ENCODE results near the gene BYSL. TPM values are rescaled to one million over a fixed set of nuclear protein-coding genes. Genes with fewer than 3 reads are reported as not detected.
A peak's percentile ranks its signal among the peaks of the same experiment; 100 is the strongest.

BYSL gene
- polyA plus RNA-seq, 2 donors, result 6.0 to 14.2 TPM

DNA sequence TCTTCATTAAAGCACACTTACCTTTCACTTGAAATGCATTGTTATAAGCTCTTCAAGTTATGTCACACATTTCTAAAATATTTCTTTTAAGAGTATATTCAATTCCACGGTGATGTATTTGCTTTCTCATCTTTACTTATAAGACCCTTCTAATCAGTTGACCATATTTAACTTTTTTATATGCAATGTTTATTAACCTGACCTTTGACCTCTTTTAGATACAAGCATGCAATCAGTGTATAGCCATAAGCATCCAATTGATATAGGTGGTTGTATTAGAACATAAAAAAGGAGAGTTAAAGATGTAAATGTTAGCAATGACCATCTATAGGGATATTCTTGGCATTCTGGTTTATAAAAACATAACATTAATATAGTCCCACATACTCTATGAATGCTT is 35.4 kb upstream of the BYSL start:
- WGBS, 2 donors, result 96 to 97% methylated on average over 1 of the region's 1 CpG
- Histone ChIP-seq H3K36me3 (ENCODE audit: control insufficient read depth in 2 of 2, insufficient read depth in 2 of 2, low read length in 1 of 2) (no peaks in the 10 kb centered on the region), H3K4me3 (ENCODE audit: low read depth in 1 of 2, low read length in 2 of 2) (no peak overlapping the region), H3K27me3 (ENCODE audit: control insufficient read depth in 1 of 2, insufficient read depth in 2 of 2, low read length in 2 of 2) (no peaks in the 10 kb centered on the region), H3K4me1 (ENCODE audit: control insufficient read depth in 2 of 2, insufficient read depth in 2 of 2, low read length in 1 of 2) (no peaks in the 10 kb centered on the region), H3K27ac (ENCODE audit: low read depth in 2 of 2, low read length in 1 of 2) (no peak overlapping the region), H3K9me3 (ENCODE audit: control insufficient read depth in 2 of 2, insufficient read depth in 1 of 2, low read depth in 1 of 2, low read length in 1 of 2) (no peaks in the 10 kb centered on the region)

DNA sequence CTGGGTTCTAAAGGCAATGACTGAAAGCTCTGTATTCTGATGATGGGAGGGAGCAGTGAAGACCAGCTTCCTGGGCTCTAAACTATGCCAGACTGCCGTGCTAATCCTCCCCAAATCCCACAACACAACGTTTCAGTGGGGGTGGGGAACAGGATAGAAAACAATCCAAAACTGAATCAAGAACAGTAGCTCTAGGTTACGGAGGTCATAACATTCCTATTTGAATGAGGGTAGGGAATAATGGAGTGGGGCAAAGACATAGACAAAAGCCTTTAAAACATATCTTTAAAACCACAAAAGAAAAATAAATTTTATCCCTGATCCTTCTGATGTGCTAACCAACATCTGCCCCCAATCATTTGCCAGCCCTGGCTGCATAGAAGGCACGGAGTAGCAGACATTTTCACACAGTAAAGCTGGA is 34.0 kb upstream of the BYSL start:
- no peaks in the 10 kb centered on the region for H3K9me3 ChIP-seq (ENCODE audit: control insufficient read depth in 2 of 2, insufficient read depth in 1 of 2, low read depth in 1 of 2, low read length in 1 of 2)
- no peak overlapping the region for H3K27ac ChIP-seq (ENCODE audit: low read depth in 2 of 2, low read length in 1 of 2)
- no peaks in the 10 kb centered on the region for H3K4me1 ChIP-seq (ENCODE audit: control insufficient read depth in 2 of 2, insufficient read depth in 2 of 2, low read length in 1 of 2)
- no peaks in the 10 kb centered on the region for H3K27me3 ChIP-seq (ENCODE audit: control insufficient read depth in 1 of 2, insufficient read depth in 2 of 2, low read length in 2 of 2)
- WGBS, 2 donors, result 64 to 67% methylated on average over 4 of the region's 4 CpGs
- no peak overlapping the region for H3K4me3 ChIP-seq (ENCODE audit: low read depth in 1 of 2, low read length in 2 of 2)
- no peaks in the 10 kb centered on the region for H3K36me3 ChIP-seq (ENCODE audit: control insufficient read depth in 2 of 2, insufficient read depth in 2 of 2, low read length in 1 of 2)

- Histone ChIP-seq H3K9me3 (ENCODE audit: control insufficient read depth in 2 of 2, insufficient read depth in 1 of 2, low read depth in 1 of 2, low read length in 1 of 2) (no peaks in the 10 kb centered on the region), H3K27ac (ENCODE audit: low read depth in 2 of 2, low read length in 1 of 2) (no peak overlapping the region), H3K4me3 (ENCODE audit: low read depth in 1 of 2, low read length in 2 of 2) (no peak overlapping the region), H3K36me3 (ENCODE audit: control insufficient read depth in 2 of 2, insufficient read depth in 2 of 2, low read length in 1 of 2) (no peaks in the 10 kb centered on the region), H3K27me3 (ENCODE audit: control insufficient read depth in 1 of 2, insufficient read depth in 2 of 2, low read length in 2 of 2) (no peaks in the 10 kb centered on the region), H3K4me1 (ENCODE audit: control insufficient read depth in 2 of 2, insufficient read depth in 2 of 2, low read length in 1 of 2) (peaks cover 0 to 6% of the 10 kb centered on the region in 2 donors)
- WGBS, 2 donors, result 80 to 83% methylated on average over 4 of the region's 4 CpGs
Measured at GRCh38 chr6:41892921-41893564, 28.3 kb upstream of the BYSL start.

- peaks cover 0 to 6% of the 10 kb centered on the region in 2 donors for H3K4me1 ChIP-seq (ENCODE audit: control insufficient read depth in 2 of 2, insufficient read depth in 2 of 2, low read length in 1 of 2)
- no peaks in the 10 kb centered on the region for H3K27me3 ChIP-seq (ENCODE audit: control insufficient read depth in 1 of 2, insufficient read depth in 2 of 2, low read length in 2 of 2)
- WGBS, 2 donors, result 2 to 3% methylated on average over 48 to 56 of the region's 56 CpGs
- H3K9me3 ChIP-seq (ENCODE audit: control insufficient read depth in 2 of 2, insufficient read depth in 1 of 2, low read depth in 1 of 2, low read length in 1 of 2), result no peaks in the 10 kb centered on the region
- peak overlapping the region; percentile 75 to 78 for H3K4me3 ChIP-seq (ENCODE audit: low read depth in 1 of 2, low read length in 2 of 2)
- H3K36me3 ChIP-seq (ENCODE audit: control insufficient read depth in 2 of 2, insufficient read depth in 2 of 2, low read length in 1 of 2), result no peaks in the 10 kb centered on the region
- peak overlapping the region; percentile 9 to 60 for H3K27ac ChIP-seq (ENCODE audit: low read depth in 2 of 2, low read length in 1 of 2)
Measured at GRCh38 chr6:41894366-41895299, 26.7 kb upstream of the BYSL start.

DNA sequence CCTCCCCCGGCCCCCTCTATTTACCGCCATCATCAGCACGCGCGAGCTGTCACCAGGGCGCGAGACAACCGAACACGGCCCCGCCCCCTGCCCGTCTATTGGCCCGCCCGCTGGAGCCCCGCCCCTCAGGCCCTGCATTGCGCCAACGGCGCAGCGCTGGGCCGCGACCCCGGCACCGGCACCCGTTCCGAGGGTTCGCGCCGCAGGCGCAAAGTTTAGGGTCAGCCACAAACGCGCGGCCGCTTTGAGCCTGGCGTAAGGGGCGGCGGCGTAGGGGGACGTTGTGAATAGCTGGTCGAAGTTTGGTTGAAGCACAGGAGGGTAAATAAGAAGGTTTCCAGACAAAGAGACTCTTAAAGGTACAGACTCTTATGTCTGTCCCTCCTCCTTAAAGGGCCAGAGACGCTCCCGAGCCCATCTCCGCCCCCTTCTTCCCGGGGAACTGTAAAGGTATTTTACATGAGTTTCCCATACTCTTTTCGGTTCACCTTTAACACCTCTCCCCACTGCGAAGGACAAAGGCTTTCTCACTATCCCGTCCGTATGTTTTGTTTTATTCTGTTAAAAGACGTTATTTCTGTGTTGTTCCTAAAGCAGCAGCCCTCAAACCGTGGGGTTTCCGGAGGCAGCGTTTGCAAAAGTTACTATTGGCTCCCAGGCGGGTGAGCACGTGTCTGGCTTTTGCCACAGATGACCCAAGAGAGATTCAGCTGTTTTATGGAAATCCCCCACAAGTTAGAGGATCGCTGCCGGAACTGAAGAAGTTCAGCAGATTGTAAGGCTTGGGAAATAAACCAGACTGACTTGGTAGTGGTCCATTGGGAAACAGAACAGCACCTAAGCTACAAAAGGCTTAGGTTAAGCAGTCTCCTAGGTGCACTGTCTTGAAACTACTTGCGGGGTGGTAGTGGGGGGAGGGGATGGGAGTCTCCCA is 25.7 kb upstream of the BYSL start, which contains the start of gene USP49:
Gene USP49 (minus strand): TSS at position 76 of the 934 bp plus-strand sequence. CDS start 88,392 bp downstream, outside the sequence.
- Histone ChIP-seq H3K9me3 (ENCODE audit: control insufficient read depth in 2 of 2, insufficient read depth in 1 of 2, low read depth in 1 of 2, low read length in 1 of 2) (no peaks in the 10 kb centered on the region), H3K4me1 (ENCODE audit: control insufficient read depth in 2 of 2, insufficient read depth in 2 of 2, low read length in 1 of 2) (peaks cover 0 to 6% of the 10 kb centered on the region in 2 donors), H3K4me3 (ENCODE audit: low read depth in 1 of 2, low read length in 2 of 2) (peak within 1 kb of the TSS; percentile 75 to 78), H3K27ac (ENCODE audit: low read depth in 2 of 2, low read length in 1 of 2) (peak within 1 kb of the TSS; percentile 60 to 76), H3K27me3 (ENCODE audit: control insufficient read depth in 1 of 2, insufficient read depth in 2 of 2, low read length in 2 of 2) (no peaks in the 10 kb centered on the region), H3K36me3 (ENCODE audit: control insufficient read depth in 2 of 2, insufficient read depth in 2 of 2, low read length in 1 of 2) (peaks cover 0 to 2% of the 10 kb centered on the region in 2 donors)
- 0 to 1% methylated on average over 55 of the region's 55 CpGs for WGBS, 2 donors

- no peak overlapping the region for H3K27ac ChIP-seq (ENCODE audit: low read depth in 2 of 2, low read length in 1 of 2)
- peak overlapping the region in 1 of 2 donors; percentile 75 for H3K4me3 ChIP-seq (ENCODE audit: low read depth in 1 of 2, low read length in 2 of 2)
- H3K27me3 ChIP-seq (ENCODE audit: control insufficient read depth in 1 of 2, insufficient read depth in 2 of 2, low read length in 2 of 2), result no peaks in the 10 kb centered on the region
- WGBS, 2 donors, result 57 to 60% methylated on average over 3 of the region's 3 CpGs
- no peaks in the 10 kb centered on the region for H3K9me3 ChIP-seq (ENCODE audit: control insufficient read depth in 2 of 2, insufficient read depth in 1 of 2, low read depth in 1 of 2, low read length in 1 of 2)
- H3K4me1 ChIP-seq (ENCODE audit: control insufficient read depth in 2 of 2, insufficient read depth in 2 of 2, low read length in 1 of 2), result peaks cover 0 to 6% of the 10 kb centered on the region in 2 donors
- H3K36me3 ChIP-seq (ENCODE audit: control insufficient read depth in 2 of 2, insufficient read depth in 2 of 2, low read length in 1 of 2), result peaks cover 0 to 2% of the 10 kb centered on the region in 2 donors
Measured at GRCh38 chr6:41896281-41896680, 25.0 kb upstream of the BYSL start.

GRCh38 chr6:41900861-41901260 is 20.4 kb upstream of the BYSL start:
- Histone ChIP-seq H3K27me3 (ENCODE audit: control insufficient read depth in 1 of 2, insufficient read depth in 2 of 2, low read length in 2 of 2) (no peaks in the 10 kb centered on the region), H3K4me3 (ENCODE audit: low read depth in 1 of 2, low read length in 2 of 2) (no peak overlapping the region), H3K4me1 (ENCODE audit: control insufficient read depth in 2 of 2, insufficient read depth in 2 of 2, low read length in 1 of 2) (no peaks in the 10 kb centered on the region), H3K36me3 (ENCODE audit: control insufficient read depth in 2 of 2, insufficient read depth in 2 of 2, low read length in 1 of 2) (peaks cover 0 to 2% of the 10 kb centered on the region in 2 donors), H3K9me3 (ENCODE audit: control insufficient read depth in 2 of 2, insufficient read depth in 1 of 2, low read depth in 1 of 2, low read length in 1 of 2) (no peaks in the 10 kb centered on the region), H3K27ac (ENCODE audit: low read depth in 2 of 2, low read length in 1 of 2) (no peak overlapping the region)
- 78 to 87% methylated on average over 1 of the region's 1 CpG for WGBS, 2 donors

DNA sequence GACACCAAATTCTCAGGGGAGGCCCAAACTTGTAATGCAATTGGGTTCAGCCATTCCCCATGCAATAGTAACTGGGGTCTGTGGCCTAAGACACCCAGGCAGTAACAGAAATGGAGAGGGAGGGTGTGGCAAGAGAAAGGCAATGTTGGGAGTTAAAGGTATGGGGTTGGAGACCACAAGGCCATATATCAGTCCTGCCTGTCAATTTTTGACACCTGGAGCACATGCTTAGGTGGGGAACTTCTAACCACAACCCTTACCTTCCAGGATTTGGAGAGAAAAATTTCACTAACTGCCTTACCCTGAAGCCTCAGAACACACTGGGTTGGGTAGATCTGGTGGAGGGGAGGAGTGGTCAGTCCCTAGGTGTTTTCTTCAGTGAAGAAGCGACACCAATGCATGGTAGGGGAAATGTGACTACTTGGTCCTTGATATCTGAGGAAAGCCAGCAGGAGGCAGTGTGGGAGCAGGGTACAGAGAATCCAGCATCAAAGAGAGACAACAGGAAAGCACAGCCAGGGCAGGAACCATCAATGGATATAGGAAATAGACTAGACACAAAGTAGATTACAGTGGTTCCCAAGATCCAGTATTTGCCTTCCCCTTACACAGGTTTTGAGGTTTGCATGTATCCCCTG is 19.3 kb upstream of the BYSL start:
- no peak overlapping the region for H3K4me3 ChIP-seq (ENCODE audit: low read depth in 1 of 2, low read length in 2 of 2)
- peaks cover 5 to 7% of the 10 kb centered on the region in 2 donors for H3K36me3 ChIP-seq (ENCODE audit: control insufficient read depth in 2 of 2, insufficient read depth in 2 of 2, low read length in 1 of 2)
- H3K27ac ChIP-seq (ENCODE audit: low read depth in 2 of 2, low read length in 1 of 2), result no peak overlapping the region
- no peaks in the 10 kb centered on the region for H3K27me3 ChIP-seq (ENCODE audit: control insufficient read depth in 1 of 2, insufficient read depth in 2 of 2, low read length in 2 of 2)
- 88 to 99% methylated on average over 1 of the region's 1 CpG for WGBS, 2 donors
- no peaks in the 10 kb centered on the region for H3K9me3 ChIP-seq (ENCODE audit: control insufficient read depth in 2 of 2, insufficient read depth in 1 of 2, low read depth in 1 of 2, low read length in 1 of 2)
- H3K4me1 ChIP-seq (ENCODE audit: control insufficient read depth in 2 of 2, insufficient read depth in 2 of 2, low read length in 1 of 2), result no peaks in the 10 kb centered on the region

Measured in esophagus (tissue), 2 donors.